HG03103 (cell line): ENCODE results near the gene MAPK1.
"Not testable (repeated sequence)": the region's sequence is repeated elsewhere in the genome, so short reads cannot be mapped to it uniquely, and the experiment has no call there.

Experiments
- ATAC-seq: cut with Tn5 transposase; IDR thresholded peaks from one replicate; pipeline ENCODE4 v1.9.1; 2021; ENCODE audit warnings: low read depth; ENCODE audit not compliant: unreplicated experiment

Gene MAPK1

DNA sequence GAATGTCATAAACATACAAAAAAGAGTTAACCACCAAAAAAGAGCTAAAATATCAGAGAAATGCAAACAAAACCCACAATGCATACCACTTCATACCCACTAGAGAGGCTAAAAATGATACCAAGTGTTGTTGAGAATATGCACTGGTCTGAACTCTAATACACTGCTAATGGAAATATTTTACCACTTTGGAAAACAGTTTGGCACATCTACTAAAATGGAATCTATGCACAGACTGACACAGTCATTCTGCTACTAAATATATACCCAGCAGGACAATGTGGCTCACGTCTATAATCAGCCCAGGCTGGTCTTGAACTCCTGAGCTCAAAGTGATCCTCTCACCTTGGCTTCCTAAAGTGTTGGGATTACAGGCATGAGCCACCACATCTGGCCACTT is 18.0 kb downstream of the MAPK1 start:
- ATAC-seq: no peak

DNA sequence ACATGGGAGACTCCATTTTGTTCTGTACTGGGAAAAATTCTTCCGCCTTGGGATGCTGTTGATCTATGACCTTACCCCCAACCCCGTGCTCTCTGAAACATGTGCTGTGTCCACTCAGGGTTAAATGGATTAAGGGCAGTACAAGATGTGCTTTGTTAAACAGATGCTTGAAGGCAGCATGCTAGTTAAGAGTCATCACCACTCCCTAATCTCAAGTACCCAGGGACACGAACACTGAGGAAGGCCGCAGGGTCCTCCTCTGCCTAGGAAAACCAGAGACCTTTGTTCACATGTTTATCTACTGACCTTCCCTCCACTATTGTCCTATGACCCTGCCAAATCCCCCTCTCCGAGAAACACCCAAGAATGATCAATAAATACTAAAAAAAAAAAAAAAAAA is 19.4 kb downstream of the MAPK1 start:
- not testable (repeated sequence) for ATAC-seq

DNA sequence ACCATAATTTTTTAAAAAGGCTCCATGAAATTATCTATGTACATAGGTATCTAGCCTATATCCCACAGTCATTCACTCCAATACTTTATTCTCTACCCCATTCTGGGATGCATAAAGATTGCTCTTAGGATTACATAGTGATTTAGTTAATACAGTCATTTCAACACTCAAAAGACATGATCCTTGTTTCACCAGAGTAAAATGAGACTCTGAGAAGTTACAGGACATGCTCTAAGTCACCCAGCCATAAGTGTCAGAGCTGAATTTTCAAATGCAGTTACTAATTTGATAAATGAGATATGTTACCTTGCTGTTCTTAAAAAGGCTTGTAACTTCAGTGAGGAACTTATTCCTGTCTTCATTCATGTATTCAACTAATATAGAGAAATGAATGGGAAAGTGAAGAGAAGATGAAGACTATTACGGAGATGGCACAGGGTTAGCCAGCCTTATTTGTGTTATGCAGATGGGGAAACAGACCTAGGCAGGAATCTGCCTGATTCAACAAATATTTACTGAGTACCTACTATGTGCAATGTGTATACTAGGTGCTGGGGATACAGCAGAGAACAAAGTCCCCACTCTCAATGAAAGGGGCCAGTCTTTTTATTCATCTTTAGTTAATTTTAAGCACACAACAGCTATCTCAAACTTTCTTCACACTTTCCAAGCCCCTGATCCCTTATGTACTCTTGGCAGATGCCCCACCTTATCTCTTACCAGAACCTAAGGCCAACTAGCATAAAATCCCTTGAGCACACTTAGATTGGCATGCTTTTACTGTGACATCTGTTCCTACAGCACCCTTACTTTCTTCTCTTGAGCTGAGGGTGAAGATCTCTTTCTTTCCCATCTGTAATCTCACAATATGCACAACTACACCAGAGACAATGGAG is 21.6 kb downstream of the MAPK1 start:
- ATAC-seq: no peak

DNA sequence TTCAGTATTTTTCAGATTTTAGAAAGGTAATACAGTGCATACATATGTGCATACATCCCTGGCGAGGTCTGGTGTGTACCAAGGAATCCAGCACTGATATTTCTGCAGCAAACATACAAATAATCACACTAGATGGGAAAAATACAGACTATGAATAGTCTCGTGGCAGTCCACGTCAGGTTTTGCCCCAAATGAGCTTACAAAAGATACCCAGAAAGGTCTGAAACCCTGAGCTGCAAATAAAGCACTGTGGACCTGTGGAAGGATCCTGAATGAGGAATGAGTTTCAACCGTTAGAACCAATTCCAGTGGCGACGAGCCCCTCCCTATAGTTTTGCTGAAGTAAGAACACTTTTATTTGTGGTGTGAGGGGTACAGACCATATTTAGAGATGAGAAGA is 24.5 kb downstream of the MAPK1 start:
- no peak for ATAC-seq

DNA sequence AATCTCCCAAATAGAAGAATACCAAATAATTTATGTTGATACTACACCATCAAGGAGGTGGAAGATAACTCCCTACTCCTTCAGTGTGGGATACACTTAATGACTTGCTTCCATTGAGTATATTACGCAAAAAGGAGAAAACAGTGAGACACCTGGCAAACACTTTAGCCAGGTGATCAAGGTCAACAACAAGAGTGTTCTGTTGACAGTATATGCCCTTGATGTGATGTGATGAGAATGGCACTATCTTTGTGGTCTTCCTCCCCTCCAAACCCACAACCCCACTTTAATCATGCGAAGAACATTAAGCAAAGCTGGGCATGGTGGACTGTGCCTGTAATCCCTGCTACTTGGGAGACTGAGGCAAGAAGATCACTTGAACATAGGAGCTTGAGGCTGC is 26.0 kb downstream of the MAPK1 start:
- ATAC-seq: no peak

DNA sequence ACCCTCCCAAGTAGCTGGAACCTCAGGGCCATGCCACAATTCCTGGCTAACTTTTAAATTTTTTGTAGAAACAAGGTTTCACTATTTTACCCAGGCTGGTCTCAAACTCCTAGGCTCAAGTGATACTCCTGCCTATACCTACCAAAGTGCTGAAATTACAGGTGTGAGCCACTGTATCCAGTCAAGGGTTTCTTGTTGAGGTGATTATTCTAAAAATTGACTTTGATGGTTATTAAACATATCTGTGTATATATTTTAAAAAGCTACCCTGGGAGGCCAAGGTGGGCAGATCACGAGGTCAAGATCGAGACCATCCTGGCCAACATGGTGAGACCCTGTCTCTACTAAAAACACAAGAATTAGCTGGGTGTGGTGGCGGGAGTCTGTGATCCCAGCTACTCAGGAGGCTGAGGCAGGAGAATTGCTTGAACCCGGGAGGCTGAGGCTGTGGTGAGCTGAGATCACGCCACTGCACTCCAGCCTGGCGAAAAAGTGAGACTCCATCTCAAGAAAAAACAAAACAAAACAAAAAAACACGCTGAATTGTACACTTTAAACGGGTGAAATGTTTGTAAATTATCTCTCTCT is 27.1 kb downstream of the MAPK1 start:
- ATAC-seq: no peak

DNA sequence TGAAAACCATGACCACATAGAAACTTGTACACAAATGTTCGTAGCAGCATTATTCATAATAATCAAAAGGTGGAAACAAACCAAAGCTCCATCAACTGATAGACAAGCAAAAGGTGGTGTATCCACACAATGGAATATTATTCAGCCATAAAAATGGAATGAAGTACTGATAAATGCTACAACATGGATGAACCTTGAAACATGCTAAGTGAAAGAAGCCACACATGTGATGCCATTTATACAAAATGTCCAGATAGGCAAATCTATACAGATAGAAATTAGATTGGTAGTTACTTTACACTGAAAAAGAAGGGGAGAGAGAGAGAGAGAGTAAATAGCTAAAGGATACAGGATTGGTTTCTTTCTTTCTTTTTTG is 27.7 kb downstream of the MAPK1 start:
- no peak for ATAC-seq

DNA sequence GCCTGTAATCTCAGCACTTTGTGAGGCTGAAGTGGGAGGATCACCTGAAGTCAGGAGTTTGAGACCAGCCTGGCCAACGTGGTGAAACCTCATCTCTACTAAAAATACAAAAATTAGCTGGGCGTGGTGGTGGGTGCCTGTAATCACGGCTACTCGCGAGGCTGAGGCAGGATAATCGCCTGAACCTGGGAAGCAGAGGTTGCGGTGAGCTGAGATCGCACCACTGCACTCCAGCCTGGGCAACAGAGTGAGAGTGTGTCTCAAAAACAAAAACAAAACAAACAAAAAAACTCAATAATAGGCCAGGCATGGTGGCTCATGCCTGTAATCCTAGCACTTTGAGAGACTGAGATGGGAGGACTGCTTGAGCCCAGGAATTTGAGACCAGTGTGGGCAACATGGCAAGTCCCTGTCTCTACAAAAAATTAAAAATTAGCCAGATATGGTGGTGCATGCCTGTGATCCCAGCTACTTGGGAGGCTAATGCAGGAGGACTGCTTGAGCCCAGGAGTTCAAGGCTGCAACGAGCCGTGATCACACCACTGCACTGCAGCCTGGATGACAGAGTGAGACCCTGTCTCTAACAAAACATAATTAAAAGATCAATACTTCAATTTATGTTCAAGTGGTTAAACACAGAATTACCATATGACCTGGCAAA is 28.2 kb downstream of the MAPK1 start:
- ATAC-seq: not testable (repeated sequence)

DNA sequence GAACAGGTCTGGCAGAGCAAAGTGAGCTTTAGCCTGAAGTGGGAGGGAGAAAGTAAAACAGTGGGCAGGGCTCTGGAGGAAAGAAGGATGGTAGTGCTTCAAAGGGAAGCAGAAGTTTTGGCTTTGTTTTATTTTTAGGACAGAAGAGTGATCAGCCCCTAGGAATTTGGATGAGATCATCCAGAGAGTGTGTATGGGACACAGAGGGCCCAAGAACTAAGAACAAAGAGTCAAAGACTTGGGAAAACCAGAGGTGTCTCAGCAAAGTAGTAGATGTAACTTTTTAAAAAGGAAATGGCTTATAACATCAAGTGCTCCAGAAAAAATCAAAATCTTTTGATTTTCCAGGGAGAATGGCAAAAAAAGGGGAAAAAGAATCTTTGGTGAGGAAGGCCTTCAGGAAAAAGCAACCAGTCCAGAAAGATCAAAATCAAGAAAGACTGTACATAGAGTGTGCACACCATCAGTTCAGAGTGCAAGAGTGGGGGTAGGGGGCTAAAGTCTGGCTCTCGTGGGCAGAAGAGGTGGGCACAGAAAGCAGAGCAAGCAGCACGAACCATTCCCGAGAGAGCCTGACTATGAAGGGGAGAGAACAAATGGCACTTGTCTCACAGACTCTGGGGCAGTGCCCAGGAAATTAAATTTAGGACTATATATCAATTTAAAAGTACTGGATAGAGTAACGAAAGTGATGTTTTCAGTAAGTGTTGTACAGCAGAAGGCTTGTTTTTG is 30.0 kb downstream of the MAPK1 start:
- ATAC-seq: no peak

DNA sequence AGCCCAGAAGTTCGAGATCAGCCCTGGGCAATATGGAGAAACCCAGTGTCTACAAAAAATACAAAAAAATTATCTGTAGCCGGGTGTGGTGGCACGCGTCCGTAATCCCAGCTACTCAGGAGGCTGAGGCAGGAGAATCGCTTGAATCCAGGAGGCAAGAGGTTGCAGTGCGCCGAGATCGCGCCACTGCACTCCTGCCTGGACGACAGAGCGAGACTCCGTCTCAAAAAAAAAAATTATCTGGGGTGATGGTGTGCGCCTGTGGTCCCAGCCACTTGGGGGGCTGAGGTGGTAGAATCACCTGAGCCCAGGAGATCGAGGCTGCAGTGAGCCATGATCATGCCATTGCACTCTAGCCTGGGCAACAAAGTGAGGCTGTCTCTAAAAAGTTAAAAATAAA is 31.0 kb downstream of the MAPK1 start:
- ATAC-seq: not testable (repeated sequence)

DNA sequence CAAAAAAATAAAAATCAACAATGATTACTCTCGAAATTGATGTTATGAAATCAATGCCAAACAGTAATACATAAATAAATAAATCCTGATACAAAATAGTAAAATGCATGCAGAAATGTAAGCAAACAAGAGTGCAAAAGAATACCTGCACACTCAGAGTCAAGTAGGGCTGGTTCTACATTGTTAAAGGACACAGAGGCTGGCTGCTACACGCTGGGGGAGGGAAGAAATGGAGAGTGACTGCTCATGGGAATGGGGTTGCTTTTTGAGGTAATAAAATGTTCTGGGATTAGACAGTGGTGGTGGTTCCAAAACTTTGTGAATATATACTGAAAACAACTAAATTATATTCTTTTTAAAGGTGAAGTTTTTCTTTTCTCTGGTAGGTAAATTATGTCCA is 32.1 kb downstream of the MAPK1 start:
- no peak for ATAC-seq

DNA sequence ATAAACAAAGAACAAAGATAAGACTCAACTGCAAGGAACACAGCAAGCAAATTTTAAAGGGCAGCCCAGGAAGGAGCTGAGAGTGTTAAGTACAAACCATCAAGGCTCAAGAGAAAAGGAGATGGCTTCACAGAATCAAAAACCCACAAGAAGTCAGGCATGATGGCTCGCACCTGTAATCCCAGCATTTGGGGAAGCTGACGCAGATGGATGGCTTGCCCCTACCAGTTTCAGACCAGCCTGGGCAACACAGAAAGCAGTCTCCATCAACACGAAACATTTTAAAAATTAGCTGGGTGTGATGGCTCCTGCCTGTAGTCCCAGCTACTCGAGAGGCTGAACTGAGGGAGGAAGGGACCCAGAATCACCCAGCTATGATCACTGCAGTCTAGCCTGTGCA is 32.6 kb downstream of the MAPK1 start:
- ATAC-seq: no peak

DNA sequence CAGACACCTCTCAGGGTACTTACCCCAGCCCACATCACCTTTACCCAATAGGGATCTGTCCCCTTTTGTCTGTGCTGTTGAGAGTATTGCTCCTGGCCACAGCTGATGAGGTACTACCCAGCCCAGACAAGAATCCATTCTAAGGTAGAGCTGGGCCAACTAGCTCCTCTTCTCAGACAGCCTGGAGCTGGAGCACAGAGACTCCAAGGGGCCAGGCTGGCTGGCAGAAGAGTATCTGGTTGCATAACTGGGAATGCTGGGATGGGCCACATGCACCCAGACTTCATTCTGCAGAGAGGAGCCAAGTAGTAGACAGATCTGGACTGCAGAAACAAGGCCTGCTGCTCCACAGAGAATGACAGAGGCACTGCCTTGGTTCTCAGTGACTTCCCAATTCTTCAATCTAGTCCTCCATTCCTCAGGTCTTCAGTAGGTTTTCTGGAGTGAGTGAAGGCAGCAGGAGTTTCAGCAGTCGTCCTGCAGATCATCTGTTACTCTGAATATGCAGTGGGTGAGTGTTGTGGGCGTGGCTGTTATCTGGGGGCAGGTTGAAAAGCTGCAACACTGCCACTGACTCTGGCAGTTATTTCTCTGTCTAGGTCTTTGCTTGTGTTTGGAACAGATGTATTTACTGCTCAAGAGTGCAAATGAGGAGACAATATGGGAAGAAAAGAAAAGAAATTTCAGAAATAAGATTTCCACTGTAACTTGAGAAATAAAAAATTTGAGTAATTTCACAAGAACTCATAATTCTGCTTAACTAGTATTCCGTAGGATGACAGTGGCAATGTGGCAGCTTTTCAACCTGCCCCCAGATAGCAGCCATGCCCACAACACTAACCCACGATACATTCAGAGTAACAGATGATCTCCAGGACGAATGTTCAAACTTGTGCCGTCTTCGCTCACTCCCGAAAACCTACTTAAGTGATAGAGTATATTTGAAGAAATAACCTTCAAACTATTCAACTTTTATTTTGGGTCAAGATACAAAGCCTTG is 34.9 kb downstream of the MAPK1 start:
- no peak for ATAC-seq

DNA sequence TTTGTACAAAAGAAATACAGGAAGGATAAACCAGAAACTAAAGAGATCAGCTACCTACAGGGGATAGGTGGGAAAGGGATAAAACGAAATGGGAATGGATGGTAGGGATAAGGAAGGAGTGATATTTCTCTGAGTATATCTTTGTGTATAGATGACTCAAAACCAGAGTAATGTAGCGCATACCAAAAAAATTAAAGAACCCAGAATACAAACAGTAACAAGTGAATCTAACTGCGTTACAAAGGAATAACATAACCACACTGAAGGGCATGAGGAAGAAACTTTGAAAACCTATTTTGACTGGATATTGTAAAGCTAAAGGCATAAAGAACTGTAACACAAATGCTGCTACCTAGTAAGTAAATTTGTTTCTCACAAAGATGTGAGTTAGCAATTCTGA is 37.9 kb downstream of the MAPK1 start:
- ATAC-seq: no peak

DNA sequence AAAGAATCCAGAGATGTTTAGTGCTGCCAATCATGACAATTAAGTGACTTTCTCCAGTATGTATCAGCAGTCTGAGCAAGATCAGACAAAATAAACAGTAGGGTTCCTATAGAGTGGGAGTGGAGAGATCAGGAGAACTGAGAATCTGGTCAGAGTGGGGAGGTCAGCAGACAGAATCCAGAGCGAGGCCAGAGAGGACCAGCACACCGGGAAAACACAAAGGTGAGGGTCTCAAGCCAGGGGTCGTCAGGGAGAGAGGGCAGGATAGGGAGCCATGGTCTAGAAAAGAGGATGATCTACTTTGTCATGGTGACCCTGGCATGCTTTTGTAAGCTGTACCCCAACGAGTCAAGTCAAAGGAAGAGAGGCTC is 39.2 kb downstream of the MAPK1 start:
- no peak for ATAC-seq

DNA sequence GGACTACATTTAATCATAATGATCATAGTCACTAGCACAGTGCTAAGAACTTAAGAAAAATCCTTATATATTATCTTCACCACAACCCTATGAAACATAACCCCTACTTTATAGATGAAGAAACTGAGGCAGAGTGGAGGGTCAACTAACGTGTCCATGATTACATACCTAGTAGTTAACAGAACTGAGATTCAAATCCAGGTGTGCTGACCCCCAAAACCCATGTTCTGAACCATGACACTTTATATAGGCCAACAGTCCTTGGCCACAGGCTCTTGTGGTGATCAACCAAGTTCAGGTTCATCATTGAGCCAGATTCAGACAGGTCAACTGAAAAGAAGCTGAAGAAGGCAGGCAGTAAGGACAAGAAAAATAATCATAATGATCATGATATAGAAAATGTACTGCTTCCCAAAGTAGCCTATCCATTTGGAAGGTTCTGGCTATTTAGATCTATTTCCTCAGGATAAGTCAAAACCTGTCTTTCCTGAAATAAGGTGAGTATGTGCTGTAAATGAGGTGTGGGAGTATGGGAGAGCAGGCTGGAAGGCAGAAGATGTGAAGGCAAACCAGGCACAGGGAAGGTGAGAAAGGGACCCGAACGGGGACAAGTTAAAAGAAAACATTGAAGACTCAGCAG is 39.7 kb downstream of the MAPK1 start:
- no peak for ATAC-seq

DNA sequence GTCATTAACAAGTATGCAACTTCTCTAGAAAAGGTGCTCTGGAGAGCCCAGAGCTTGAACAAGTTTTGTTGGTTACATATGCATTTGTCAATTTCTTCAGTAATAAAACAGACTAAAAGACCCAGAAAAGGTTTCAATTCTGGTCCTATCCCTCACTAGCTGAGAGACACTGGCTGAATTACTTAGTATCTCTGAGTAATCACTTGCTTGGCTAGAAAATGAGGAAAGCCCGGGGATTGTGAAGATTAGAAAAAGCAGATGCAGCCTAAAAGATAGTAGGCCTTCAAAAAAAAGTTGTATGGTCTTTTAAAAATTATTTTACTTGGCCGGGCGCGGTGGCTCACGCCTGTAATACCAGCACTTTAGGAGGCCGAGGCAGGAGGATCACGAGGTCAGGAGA is 41.2 kb downstream of the MAPK1 start:
- no peak for ATAC-seq

DNA sequence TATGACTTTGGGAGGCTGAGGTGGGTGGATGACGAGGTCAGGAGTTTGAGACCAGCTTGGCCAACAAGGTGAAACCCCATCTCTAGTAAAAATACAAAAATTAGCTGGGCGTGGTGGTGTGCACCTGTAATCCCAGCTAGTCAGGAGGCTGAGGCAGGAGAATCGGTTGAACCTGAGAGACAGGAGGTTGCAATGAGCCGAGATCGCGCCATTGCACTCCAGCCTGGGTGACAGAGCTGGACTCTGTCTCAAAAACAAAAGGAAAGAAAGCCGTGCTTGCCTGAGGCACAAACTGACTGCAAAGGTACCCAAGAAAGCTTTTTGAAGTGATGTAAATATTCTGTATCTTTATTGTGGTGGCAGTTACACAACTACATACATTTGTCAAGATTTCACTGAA is 42.5 kb downstream of the MAPK1 start:
- ATAC-seq: not testable (repeated sequence)

DNA sequence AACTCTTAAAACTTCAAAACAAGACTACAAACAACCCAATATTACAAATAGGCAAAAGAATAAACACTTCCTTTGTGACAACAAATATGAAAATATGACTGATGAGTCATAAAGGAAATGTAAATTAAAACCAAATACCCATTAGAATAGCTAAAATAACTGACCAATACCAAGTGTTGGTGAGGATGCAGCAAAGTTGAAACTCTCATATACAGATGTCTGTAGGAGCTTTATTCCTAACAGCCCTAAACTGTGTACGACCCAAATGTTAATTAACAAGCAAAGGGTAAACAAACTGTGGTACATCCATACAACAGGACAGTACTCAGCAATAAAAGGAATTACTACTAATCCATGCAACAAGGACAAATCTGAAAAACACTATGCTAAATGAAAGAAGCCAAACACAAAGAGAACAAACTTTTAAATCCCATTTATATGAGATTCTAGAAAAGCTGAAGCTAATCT is 43.0 kb downstream of the MAPK1 start:
- no peak for ATAC-seq
